CD4-positive, CD25-positive, alpha-beta regulatory T cell (primary cell): ENCODE data around the gene ZP1. TPM values are rescaled to one million over a fixed set of nuclear protein-coding genes. Genes with fewer than 3 reads are reported as not detected.

Experiments
- ATAC-seq, 2 donors: fragments of 150-1000 bp; cut with Tn5 transposase; one replicate each; pipeline ENCODE4 v1.10.0; 2021; ENCODE audit warnings: low read depth in 2 of 2, moderate number of reproducible peaks in 2 of 2, moderate library complexity in 1 of 2
- DNase-seq, 3 donors: peaks; one replicate each; pipeline versions ENCODE4 v3.0.0 to v3.0.0-alpha.2; 2012 to 2022; ENCODE audit warnings: mixed read lengths in 1 of 3
- H3K27ac ChIP-seq: one replicate; pipeline ENCODE4 v1.7.0; 2013; ENCODE audit warnings: mild to moderate bottlenecking, low read length; ENCODE audit not compliant: insufficient read depth, poor library complexity, severe bottlenecking
- H3K27me3 ChIP-seq: one replicate; pipeline ENCODE4 v1.7.0; 2013; ENCODE audit warnings: low read length; ENCODE audit not compliant: control insufficient read depth, insufficient read depth
- H3K36me3 ChIP-seq: one replicate; pipeline ENCODE4 v1.7.0; 2013; ENCODE audit warnings: mild to moderate bottlenecking, low read length, moderate library complexity; ENCODE audit not compliant: control insufficient read depth, insufficient read depth
- H3K4me1 ChIP-seq: 2 replicates; pipeline ENCODE4 v1.7.0; 2013; ENCODE audit warnings: mild to moderate bottlenecking, low read length; ENCODE audit not compliant: insufficient read depth, control insufficient read depth, poor library complexity, severe bottlenecking
- H3K4me3 ChIP-seq: one replicate; pipeline ENCODE4 v1.7.0; 2013; ENCODE audit warnings: low read depth, mild to moderate bottlenecking, low read length, moderate library complexity
- H3K9me3 ChIP-seq, 2 experiments: 1 replicate in 1 of 2; 2 replicates in 1 of 2; pipeline ENCODE4 v1.7.0; 2013; ENCODE audit warnings: low read length in 2 of 2, mild to moderate bottlenecking in 1 of 2, moderate library complexity in 1 of 2; ENCODE audit not compliant: control insufficient read depth in 2 of 2
- H3K27ac Mint-ChIP-seq, 3 donors: one replicate each; pipeline ENCODE4 v1.8.0; 2020 to 2022; ENCODE audit warnings: mild to moderate bottlenecking in 3 of 3, mixed read lengths in 3 of 3, moderate library complexity in 2 of 3
- H3K27me3 Mint-ChIP-seq: one replicate; pipeline ENCODE4 v1.8.0; 2022; ENCODE audit warnings: mild to moderate bottlenecking, mixed read lengths
- H3K36me3 Mint-ChIP-seq: one replicate; pipeline ENCODE4 v1.8.0; 2020; ENCODE audit warnings: mixed read lengths
- H3K4me1 Mint-ChIP-seq, 4 donors: one replicate each; pipeline ENCODE4 v1.8.0; 2020 to 2022; ENCODE audit warnings: mixed read lengths in 4 of 4, mild to moderate bottlenecking in 1 of 4
- H3K4me3 Mint-ChIP-seq, 4 donors: one replicate each; pipeline ENCODE4 v1.8.0; 2020 to 2022; ENCODE audit warnings: mild to moderate bottlenecking in 4 of 4, mixed read lengths in 4 of 4, moderate library complexity in 3 of 4
- H3K9me3 Mint-ChIP-seq, 7 donors: one replicate each; pipeline ENCODE4 v1.8.0; 2020 to 2022; ENCODE audit warnings: mixed read lengths in 7 of 7, mild to moderate bottlenecking in 3 of 7, moderate library complexity in 2 of 7
- polyA plus RNA-seq, 4 donors: library from polyadenylated mRNA; unstranded; fragments of 300-500 nt; fragmentation: Illumina TruSeq; gene quantifications; one replicate each; pipeline ENCODE4 v1.2.3, GENCODE V29; 2021
- total RNA-seq: library from RNA; stranded (reverse); gene quantifications from one replicate; pipeline ENCODE4 v1.2.3, GENCODE V29; 2022

The ZP1 gene
- total and polyA plus RNA-seq, 5 donors from 2014 or later, result not detected

DNA sequence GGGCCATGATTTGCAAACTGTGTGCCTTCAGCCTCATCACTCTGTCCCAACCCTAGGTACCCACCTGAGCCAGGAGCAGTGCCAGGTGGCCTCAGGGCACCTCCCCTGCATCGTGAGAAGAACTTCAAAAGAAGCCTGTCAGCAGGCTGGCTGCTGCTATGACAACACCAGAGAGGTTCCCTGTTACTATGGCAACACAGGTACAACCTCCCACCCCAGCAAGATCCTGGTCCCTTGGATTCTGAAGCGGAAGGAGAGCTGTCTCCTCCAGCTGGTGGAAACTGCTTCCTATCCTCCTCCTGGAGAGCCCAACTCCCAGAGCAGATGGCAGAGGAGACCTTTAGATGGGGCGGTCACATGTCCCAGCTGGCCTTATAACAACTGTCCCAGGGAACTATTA lies 2.9 kb downstream of the ZP1 start:
- Mint-ChIP-seq H3K4me3 (no peak overlapping the region), H3K9me3 (peaks cover 0 to 1% (median 0%) of the 10 kb centered on the region in 7 donors), H3K27me3 (no peaks in the 10 kb centered on the region), H3K4me1 (peaks cover 0 to 4% (median 1%) of the 10 kb centered on the region in 4 donors), H3K36me3 (no peaks in the 10 kb centered on the region), H3K27ac (no peak overlapping the region)
- Histone ChIP-seq H3K36me3 (no peaks in the 10 kb centered on the region), H3K27ac (no peak overlapping the region), H3K4me1 (no peaks in the 10 kb centered on the region), H3K4me3 (no peak overlapping the region), H3K9me3 (no peaks in the 10 kb centered on the region), H3K27me3 (no peaks in the 10 kb centered on the region)
- no peak for ATAC-seq
- DNase-seq, result no peak

DNA sequence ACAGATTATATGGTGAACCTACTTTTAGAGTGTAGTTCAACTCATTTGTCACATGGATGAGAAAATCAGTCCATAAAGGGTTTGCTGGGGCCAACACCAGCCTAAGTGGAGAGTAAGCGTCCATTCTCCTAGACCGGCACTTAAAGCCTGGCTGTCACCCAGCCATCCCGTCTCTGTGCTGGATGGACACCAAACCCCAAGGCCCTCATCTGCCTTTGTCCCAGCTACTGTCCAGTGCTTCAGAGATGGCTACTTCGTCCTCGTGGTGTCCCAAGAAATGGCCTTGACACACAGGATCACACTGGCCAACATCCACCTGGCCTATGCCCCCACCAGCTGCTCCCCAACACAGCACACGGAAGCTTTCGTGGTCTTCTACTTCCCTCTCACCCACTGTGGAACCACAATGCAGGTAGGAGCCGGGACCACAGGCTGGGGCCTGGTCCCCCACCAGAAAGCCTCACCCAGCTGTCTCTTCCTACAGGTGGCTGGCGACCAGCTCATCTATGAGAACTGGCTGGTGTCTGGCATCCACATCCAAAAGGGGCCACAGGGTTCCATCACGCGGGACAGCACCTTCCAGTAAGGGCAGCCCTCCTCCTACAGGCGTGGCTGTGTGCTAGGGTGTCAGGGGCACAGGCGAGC lies 3.5 kb downstream of the ZP1 start:
- Histone ChIP-seq H3K27me3 (no peaks in the 10 kb centered on the region), H3K27ac (no peak overlapping the region), H3K9me3 (no peaks in the 10 kb centered on the region), H3K4me3 (no peak overlapping the region), H3K4me1 (no peaks in the 10 kb centered on the region), H3K36me3 (no peaks in the 10 kb centered on the region)
- H3K27ac Mint-ChIP-seq, result peak overlapping the region in 2 of 3 donors; percentile 43 to 83
- no peaks in the 10 kb centered on the region for H3K9me3 Mint-ChIP-seq
- no peak overlapping the region for H3K4me3 Mint-ChIP-seq
- peak in 1 of 2 donors; percentile 4 for ATAC-seq
- no peak for DNase-seq
- H3K4me1 Mint-ChIP-seq, result peaks cover 0 to 4% (median 1%) of the 10 kb centered on the region in 4 donors
- no peaks in the 10 kb centered on the region for H3K36me3 Mint-ChIP-seq
- H3K27me3 Mint-ChIP-seq, result no peaks in the 10 kb centered on the region

DNA sequence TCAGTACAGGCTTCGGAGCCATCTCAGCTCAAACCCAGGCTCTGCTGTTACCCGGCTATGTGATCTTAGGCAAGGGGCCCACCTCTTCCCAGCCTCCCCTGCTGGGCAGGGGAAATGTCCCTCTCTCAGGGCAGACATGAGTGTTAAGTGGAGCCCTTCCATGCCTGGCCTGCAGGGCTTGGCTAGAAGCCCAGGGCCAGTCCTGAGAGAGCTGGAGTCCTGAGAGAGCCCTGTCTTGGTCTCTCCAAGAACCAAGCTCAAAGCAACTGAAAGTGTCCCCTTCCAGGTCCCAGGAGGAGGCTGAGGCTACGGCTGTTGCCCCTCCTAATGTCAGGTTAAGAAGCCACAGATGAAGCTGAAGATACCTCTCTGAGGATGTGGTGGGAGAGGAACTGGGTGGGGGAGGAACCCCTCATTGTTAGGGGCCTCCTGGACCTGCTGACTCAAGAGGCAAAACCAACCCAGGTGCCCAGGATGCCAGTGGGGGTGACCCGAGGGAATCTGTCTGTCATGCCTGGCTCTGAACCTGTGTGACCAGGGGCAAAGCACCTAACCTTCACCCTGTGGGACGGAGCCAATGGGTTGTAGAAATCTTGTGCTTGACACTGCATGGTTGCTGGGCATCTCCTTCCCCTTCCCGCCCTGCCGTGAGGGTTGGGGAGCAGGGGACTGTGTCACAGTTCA lies 4.2 kb downstream of the ZP1 start:
- Histone ChIP-seq H3K36me3 (no peaks in the 10 kb centered on the region), H3K4me3 (no peak overlapping the region), H3K27me3 (no peaks in the 10 kb centered on the region), H3K9me3 (no peaks in the 10 kb centered on the region), H3K4me1 (no peaks in the 10 kb centered on the region), H3K27ac (no peak overlapping the region)
- ATAC-seq (no peak), DNase-seq (peak in 1 of 3 donors; percentile 21)
- Mint-ChIP-seq H3K27me3 (no peaks in the 10 kb centered on the region), H3K4me1 (peaks cover 0 to 4% (median 1%) of the 10 kb centered on the region in 4 donors), H3K36me3 (no peaks in the 10 kb centered on the region), H3K27ac (peak overlapping the region in 1 of 3 donors; percentile 43), H3K4me3 (no peak overlapping the region), H3K9me3 (no peaks in the 10 kb centered on the region)

DNA sequence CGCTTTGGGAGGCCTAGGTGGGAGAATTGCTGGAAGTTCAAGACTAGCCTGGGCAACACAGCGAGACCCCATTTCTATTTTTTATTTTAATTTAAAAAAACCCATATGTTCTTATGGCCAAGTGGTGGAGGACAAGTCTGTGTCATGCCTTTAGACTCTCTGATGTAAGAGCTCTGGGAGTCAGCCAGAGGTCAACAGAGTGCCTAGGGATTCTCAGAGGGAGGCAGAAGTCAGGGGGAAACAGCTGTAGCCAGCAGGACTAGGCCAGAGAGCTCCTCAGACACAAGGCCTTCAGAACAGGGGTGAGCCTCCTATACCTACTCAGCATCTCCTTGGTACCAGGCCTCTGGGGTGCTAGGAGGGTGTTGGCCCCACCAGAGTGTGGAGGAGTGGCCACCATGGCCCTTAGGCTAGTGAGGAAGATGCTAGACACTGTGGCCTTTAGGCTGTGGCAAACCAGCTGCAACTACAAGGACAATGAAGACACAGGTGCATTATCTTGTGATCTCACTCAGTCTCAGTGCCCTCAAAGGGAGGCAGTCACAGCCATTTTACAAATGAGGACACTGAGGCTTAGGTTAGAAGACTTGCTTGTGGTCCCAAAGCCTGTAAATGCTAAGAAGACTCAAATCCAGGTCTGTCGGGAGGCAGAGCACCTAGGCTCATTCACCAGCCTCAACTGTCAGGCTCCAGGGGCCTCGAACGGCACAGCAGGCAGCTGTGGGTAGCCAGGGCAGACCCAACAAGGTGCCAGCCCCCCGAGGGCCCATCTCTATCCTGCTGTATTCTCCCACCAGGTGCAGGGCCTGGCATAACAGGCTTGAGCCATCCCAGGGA lies 5.0 kb downstream of the ZP1 start:
- Histone ChIP-seq H3K27me3 (no peaks in the 10 kb centered on the region), H3K9me3 (no peaks in the 10 kb centered on the region), H3K4me3 (no peak overlapping the region), H3K4me1 (no peaks in the 10 kb centered on the region), H3K27ac (no peak overlapping the region), H3K36me3 (no peaks in the 10 kb centered on the region)
- H3K4me1 Mint-ChIP-seq, result peaks cover 0 to 4% (median 1%) of the 10 kb centered on the region in 4 donors
- H3K4me3 Mint-ChIP-seq, result no peak overlapping the region
- no peaks in the 10 kb centered on the region for H3K36me3 Mint-ChIP-seq
- H3K27me3 Mint-ChIP-seq, result no peaks in the 10 kb centered on the region
- DNase-seq, result no peak
- H3K9me3 Mint-ChIP-seq, result no peaks in the 10 kb centered on the region
- peak overlapping the region in 1 of 3 donors; percentile 42 for H3K27ac Mint-ChIP-seq
- ATAC-seq, result no peak

DNA sequence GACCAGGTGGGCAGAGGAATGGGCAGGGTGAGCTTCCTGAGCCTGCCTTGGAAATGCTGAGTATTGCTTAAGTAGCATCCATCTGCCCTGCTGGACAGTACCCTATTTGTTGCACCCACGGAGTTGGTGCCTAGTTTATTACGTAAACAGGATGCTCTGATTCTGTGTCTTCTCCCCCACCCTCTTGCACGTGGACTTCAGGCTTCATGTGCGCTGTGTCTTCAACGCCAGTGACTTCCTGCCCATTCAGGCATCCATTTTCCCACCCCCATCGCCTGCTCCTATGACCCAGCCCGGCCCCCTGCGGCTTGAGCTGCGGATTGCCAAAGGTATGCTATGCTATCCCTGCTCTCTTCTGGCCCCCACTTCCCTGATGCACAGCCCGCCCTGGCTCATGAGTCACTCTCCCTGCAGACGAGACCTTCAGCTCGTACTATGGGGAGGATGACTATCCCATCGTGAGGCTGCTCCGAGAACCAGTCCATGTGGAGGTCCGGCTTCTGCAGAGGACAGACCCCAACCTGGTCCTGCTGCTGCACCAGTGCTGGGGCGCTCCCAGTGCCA lies 5.7 kb downstream of the ZP1 start:
- H3K27ac Mint-ChIP-seq, result peak overlapping the region in 2 of 3 donors; percentile 42 to 64
- H3K4me1 Mint-ChIP-seq, result peaks cover 0 to 5% (median 3%) of the 10 kb centered on the region in 4 donors
- Histone ChIP-seq H3K9me3 (no peaks in the 10 kb centered on the region), H3K4me3 (no peak overlapping the region), H3K4me1 (no peaks in the 10 kb centered on the region), H3K27ac (no peak overlapping the region), H3K36me3 (no peaks in the 10 kb centered on the region), H3K27me3 (no peaks in the 10 kb centered on the region)
- ATAC-seq, result peak; percentile 22 to 33
- H3K36me3 Mint-ChIP-seq, result no peaks in the 10 kb centered on the region
- DNase-seq, result peak in 1 of 3 donors; percentile 41
- H3K9me3 Mint-ChIP-seq, result no peaks in the 10 kb centered on the region
- no peaks in the 10 kb centered on the region for H3K27me3 Mint-ChIP-seq
- H3K4me3 Mint-ChIP-seq, result no peak overlapping the region

DNA sequence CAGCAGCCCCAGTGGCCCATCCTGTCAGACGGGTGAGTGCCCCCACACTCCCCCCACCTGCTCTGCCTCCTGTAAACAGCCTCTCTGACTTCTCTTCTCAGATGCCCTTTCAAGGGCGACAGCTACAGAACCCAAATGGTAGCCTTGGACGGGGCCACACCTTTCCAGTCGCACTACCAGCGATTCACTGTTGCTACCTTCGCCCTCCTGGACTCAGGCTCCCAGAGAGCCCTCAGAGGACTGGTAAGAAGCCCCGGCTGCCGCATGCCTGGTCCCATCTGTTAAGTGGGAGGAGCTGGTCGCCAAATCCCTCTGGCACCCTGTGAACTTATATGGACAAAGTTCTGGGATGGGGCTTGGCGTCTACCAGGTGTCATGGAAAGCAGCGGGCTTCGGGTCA lies 6.2 kb downstream of the ZP1 start:
- Histone ChIP-seq H3K9me3 (no peaks in the 10 kb centered on the region), H3K27ac (no peak overlapping the region), H3K36me3 (peaks cover under 1% of the 10 kb centered on the region), H3K27me3 (no peaks in the 10 kb centered on the region), H3K4me3 (no peak overlapping the region), H3K4me1 (no peaks in the 10 kb centered on the region)
- Mint-ChIP-seq H3K4me1 (peaks cover 0 to 5% (median 3%) of the 10 kb centered on the region in 4 donors), H3K27me3 (no peaks in the 10 kb centered on the region), H3K9me3 (no peaks in the 10 kb centered on the region), H3K4me3 (no peak overlapping the region), H3K27ac (peak overlapping the region in 2 of 3 donors; percentile 4 to 52), H3K36me3 (no peaks in the 10 kb centered on the region)
- DNase-seq (no peak), ATAC-seq (no peak)

DNA sequence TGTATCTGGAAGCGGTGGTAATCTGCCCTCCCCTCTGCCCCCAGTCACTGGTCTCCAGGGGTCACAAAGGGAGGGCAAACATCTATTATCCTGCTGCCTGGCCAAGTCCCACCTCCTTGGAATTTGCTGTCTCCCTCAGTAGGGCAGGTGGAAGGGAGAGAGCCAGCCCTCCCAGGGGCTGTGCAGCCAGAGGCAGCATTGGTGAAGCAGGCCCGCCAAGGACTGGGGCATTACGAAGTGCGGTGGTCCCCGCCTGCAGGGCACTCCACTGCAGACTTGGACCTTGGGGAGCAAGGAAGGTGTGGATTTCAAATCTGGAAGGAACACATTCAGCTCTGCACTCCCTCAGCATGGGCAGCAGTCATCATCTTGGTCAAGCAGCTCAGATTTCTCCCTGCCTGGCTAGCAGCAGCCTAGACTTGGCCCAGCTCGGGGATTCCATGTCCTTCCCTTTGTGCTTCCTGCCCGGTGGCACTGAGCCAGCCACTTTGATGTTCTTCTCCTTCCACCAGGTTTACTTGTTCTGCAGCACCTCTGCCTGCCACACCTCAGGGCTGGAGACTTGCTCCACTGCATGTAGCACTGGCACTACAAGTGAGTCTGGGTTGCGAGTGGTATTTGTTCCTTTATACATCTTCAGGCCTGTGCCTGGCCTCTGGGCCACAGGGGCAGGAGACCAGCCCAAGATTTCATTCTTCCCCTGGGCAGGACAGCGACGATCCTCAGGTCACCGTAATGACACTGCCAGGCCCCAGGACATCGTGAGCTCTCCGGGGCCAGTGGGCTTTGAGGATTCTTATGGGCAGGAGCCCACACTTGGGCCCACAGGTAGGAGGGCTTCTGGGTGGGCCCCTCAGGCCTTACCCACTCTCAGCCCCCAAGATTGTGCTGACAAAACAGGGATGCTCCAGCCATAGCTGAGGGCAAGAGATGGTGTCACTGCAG lies 7.4 kb downstream of the ZP1 start:
- DNase-seq, result no peak
- Mint-ChIP-seq H3K27ac (peak overlapping the region in 2 of 3 donors; percentile 4 to 55), H3K4me1 (peaks cover 0 to 5% (median 3%) of the 10 kb centered on the region in 4 donors), H3K36me3 (peaks cover 6% of the 10 kb centered on the region), H3K27me3 (no peaks in the 10 kb centered on the region), H3K4me3 (no peak overlapping the region), H3K9me3 (no peaks in the 10 kb centered on the region)
- Histone ChIP-seq H3K4me3 (no peak overlapping the region), H3K36me3 (peaks cover 7% of the 10 kb centered on the region), H3K9me3 (no peaks in the 10 kb centered on the region), H3K27ac (no peak overlapping the region), H3K27me3 (no peaks in the 10 kb centered on the region), H3K4me1 (no peaks in the 10 kb centered on the region)
- ATAC-seq, result no peak
